WTC11 (cell line): ENCODE results near the gene CCDC93. TPM values are rescaled to one million over a fixed set of nuclear protein-coding genes. Genes with fewer than 3 reads are reported as not detected.

Source experiments
- ATAC-seq: fragments of 200-7000 bp; cut with Tn5 transposase; 2 replicates; pipeline ENCODE4 v1.10.0; 2021; ENCODE audit warnings: mild to moderate bottlenecking, moderate library complexity
- CTCF ChIA-PET: fragments of 300-600 bp; sonication (Branson Sonifier 250); formaldehyde crosslinking; loops from one replicate; lab custom pipeline; 2021; ENCODE audit warnings: antibody characterized with exemption; lab: Charles Lee
- POLR2A ChIA-PET: fragments of 350-600 bp; sonication (Branson Sonifier 250); formaldehyde crosslinking; loops from one replicate; lab custom pipeline; 2021; ENCODE audit warnings: antibody characterized with exemption; lab: Charles Lee
- DNase-seq: peaks from one replicate; pipeline ENCODE4 v3.0.0; 2021; ENCODE audit warnings: low spot score
- H3K27ac Mint-ChIP-seq: 2 replicates; pipeline ENCODE4 v1.8.0; 2021; ENCODE audit warnings: mixed read lengths
- H3K27me3 Mint-ChIP-seq: 2 replicates; pipeline ENCODE4 v1.8.0; 2021; ENCODE audit warnings: low read depth, mild to moderate bottlenecking, moderate library complexity, mixed read lengths
- H3K36me3 Mint-ChIP-seq: 2 replicates; pipeline ENCODE4 v1.8.0; 2021; ENCODE audit warnings: mixed read lengths
- H3K4me1 Mint-ChIP-seq: 2 replicates; pipeline ENCODE4 v1.8.0; 2022; ENCODE audit warnings: mixed read lengths
- H3K4me3 Mint-ChIP-seq: 2 replicates; pipeline ENCODE4 v1.8.0; 2021; ENCODE audit warnings: mild to moderate bottlenecking, moderate library complexity, mixed read lengths
- H3K9me3 Mint-ChIP-seq: 2 replicates; pipeline ENCODE4 v1.8.0; 2021; ENCODE audit warnings: mixed read lengths
- AFF4 ChIP-seq: sonication (generic); formaldehyde crosslinking; IDR thresholded peaks from 2 replicates; pipeline ENCODE4 v1.8.1; 2023; ENCODE audit warnings: mild to moderate bottlenecking, missing genetic modification reagents, borderline replicate concordance
- ARID4B ChIP-seq: sonication (generic); formaldehyde crosslinking; IDR thresholded peaks from 2 replicates; pipeline ENCODE4 v1.8.0; 2023; ENCODE audit warnings: missing genetic modification reagents, mild to moderate bottlenecking, borderline replicate concordance
- CDX4 ChIP-seq: fragments of 250-450 bp; sonication (Bioruptor Pico); IDR thresholded peaks from 2 replicates; pipeline ENCODE4 v1.9.0; 2021; ENCODE audit warnings: moderate library complexity, mild to moderate bottlenecking, inconsistent platforms, borderline replicate concordance
- E2F1 ChIP-seq: sonication (generic); formaldehyde crosslinking; IDR thresholded peaks from 2 replicates; pipeline ENCODE4 v1.8.0; 2022; ENCODE audit warnings: mild to moderate bottlenecking, missing genetic modification reagents
- EMX1 ChIP-seq: fragments of 250-450 bp; sonication (Bioruptor Pico); IDR thresholded peaks from 2 replicates; pipeline ENCODE4 v1.8.0; 2021; ENCODE audit warnings: mild to moderate bottlenecking
- FOXP1 ChIP-seq: sonication (generic); formaldehyde crosslinking; IDR thresholded peaks from 2 replicates; pipeline ENCODE4 v1.8.0; 2022; ENCODE audit warnings: missing genetic modification reagents, mild to moderate bottlenecking, moderate library complexity, borderline replicate concordance
- GRHL2 ChIP-seq: fragments of 250-450 bp; sonication (Bioruptor Pico); IDR thresholded peaks from 2 replicates; pipeline ENCODE4 v1.8.0; 2022; ENCODE audit warnings: mild to moderate bottlenecking, moderate library complexity; ENCODE audit not compliant: insufficient replicate concordance, severe bottlenecking
- JAZF1 ChIP-seq: fragments of 250-450 bp; sonication (Bioruptor Pico); IDR thresholded peaks from 2 replicates; pipeline ENCODE4 v1.9.0; 2021; ENCODE audit warnings: moderate library complexity, mild to moderate bottlenecking, inconsistent platforms
- JUN ChIP-seq: sonication (generic); formaldehyde crosslinking; IDR thresholded peaks from 2 replicates; pipeline ENCODE4 v1.8.0; 2023; ENCODE audit warnings: mild to moderate bottlenecking, missing genetic modification reagents
- NR3C1 ChIP-seq: sonication (generic); formaldehyde crosslinking; conservative IDR thresholded peaks from 2 replicates; pipeline ENCODE4 v1.8.1; 2023; ENCODE audit warnings: low read depth, mild to moderate bottlenecking, missing genetic modification reagents
- ZNF317 ChIP-seq: sonication (generic); formaldehyde crosslinking; IDR thresholded peaks from 2 replicates; pipeline ENCODE4 v1.8.1; 2023; ENCODE audit warnings: low read depth, mild to moderate bottlenecking, moderate library complexity, missing genetic modification reagents, borderline replicate concordance
- ZNF396 ChIP-seq: fragments of 250-450 bp; sonication (Bioruptor Pico); IDR thresholded peaks from 2 replicates; pipeline ENCODE4 v1.8.0; 2021; ENCODE audit warnings: mild to moderate bottlenecking, moderate library complexity, borderline replicate concordance
- total RNA-seq: library from RNA; stranded (reverse); gene quantifications from 3 replicates; pipeline ENCODE4 v1.2.3, GENCODE V29; 2021

The CCDC93 gene
- total RNA-seq, 1 experiment from 2014 or later: 16.9 TPM

- TF ChIP-seq JUN (CRISPR knock-in tag): no peak
- TF ChIP-seq CDX4 (CRISPR knock-in tag): no peak
- no peak for TF ChIP-seq ARID4B (CRISPR knock-in tag)
- TF ChIP-seq E2F1: no peak
- no peak for TF ChIP-seq AFF4 (CRISPR knock-in tag)
- TF ChIP-seq NR3C1 (CRISPR knock-in tag): no peak
- TF ChIP-seq GRHL2 (CRISPR knock-in tag): no peak
- POLR2A ChIA-PET: no interaction called here
- CTCF ChIA-PET: interaction anchor here (0.5 kb wide), 1 partner anchor 9 kb away, joined by 3 read pairs; no protein-coding TSS in a partner anchor
- no peak for ATAC-seq
- no peaks in the 10 kb centered on the region for H3K9me3 Mint-ChIP-seq
- H3K27ac Mint-ChIP-seq: no peak overlapping the region
- H3K4me1 Mint-ChIP-seq: no peaks in the 10 kb centered on the region
- H3K4me3 Mint-ChIP-seq: no peak overlapping the region
- DNase-seq: no peak
- H3K36me3 Mint-ChIP-seq: peaks cover 39% of the 10 kb centered on the region
- no peaks in the 10 kb centered on the region for H3K27me3 Mint-ChIP-seq
Measured at GRCh38 chr2:117994729-117995128, 19.1 kb downstream of the CCDC93 start.

DNA sequence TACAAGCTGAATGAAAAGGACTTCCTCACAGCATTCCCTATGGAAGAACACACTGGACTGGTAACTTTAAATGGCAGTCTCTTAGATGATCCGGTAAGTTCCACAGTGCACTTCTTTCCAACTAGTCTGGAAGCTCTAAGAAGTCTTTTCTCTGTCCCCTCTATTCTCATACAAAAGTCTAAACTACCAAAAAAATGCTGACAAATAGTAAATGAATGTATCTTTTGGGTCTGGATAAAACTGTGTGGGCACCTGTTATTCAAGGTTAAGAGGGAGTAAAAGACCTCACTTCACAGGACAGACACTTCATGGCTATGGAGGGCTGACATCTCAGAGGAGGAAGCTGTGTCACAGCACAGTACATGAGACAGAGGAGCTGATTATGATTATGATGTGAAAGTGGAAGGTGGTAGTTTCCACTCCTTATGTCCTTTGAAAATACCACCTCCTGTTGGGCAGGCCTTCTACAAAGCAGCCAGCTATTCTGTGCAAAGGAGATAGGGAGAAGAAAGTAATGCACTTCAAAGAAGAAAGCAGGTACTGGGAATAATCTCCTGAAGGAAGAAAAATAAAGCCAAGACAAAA is 23.9 kb downstream of the CCDC93 start:
- POLR2A ChIA-PET: interaction anchor here (0.7 kb wide), 1 partner anchor 195 kb away, joined by 3 read pairs; no protein-coding TSS in a partner anchor
- Mint-ChIP-seq H3K27me3 (no peaks in the 10 kb centered on the region), H3K4me3 (no peak overlapping the region), H3K9me3 (no peaks in the 10 kb centered on the region), H3K4me1 (no peaks in the 10 kb centered on the region), H3K27ac (no peak overlapping the region; the same call in 1 of the 2 replicates), H3K36me3 (peaks cover 14% of the 10 kb centered on the region)
- no peak for ATAC-seq
- DNase-seq: no peak
- CTCF ChIA-PET: interaction anchor here (1.6 to 3.1 kb wide), 2 partner anchors 13 to 57 kb away, joined by 4 to 20 read pairs; no protein-coding TSS in a partner anchor
- TF ChIP-seq EMX1 (CRISPR knock-in tag) (no peak), JAZF1 (CRISPR knock-in tag) (no peak), ZNF317 (CRISPR knock-in tag) (0 out of 2 replicates have a peak, but pooled peaks have one; percentile 60), ZNF396 (CRISPR knock-in tag) (no peak), FOXP1 (CRISPR knock-in tag) (no peak)
